Activated naive CD8-positive, alpha-beta T cell treated with anti-CD3 and anti-CD28 coated beads for 36 hours (primary cell): ENCODE results near the gene PCBP1. TPM values are rescaled to one million over a fixed set of nuclear protein-coding genes. Genes with fewer than 3 reads are reported as not detected.
"Not testable (repeated sequence)": the region's sequence is repeated elsewhere in the genome, so short reads cannot be mapped to it uniquely, and the experiment has no call there.

ENCODE experiments used
- DNase-seq: peaks from one replicate; pipeline ENCODE4 v3.0.0; 2021
- H3K27ac Mint-ChIP-seq: one replicate; pipeline ENCODE4 v1.8.0; 2022; ENCODE audit warnings: mild to moderate bottlenecking, moderate library complexity, mixed read lengths
- H3K27me3 Mint-ChIP-seq: one replicate; pipeline ENCODE4 v1.8.0; 2022; ENCODE audit warnings: mild to moderate bottlenecking, mixed read lengths
- H3K36me3 Mint-ChIP-seq: one replicate; pipeline ENCODE4 v1.8.0; 2021; ENCODE audit warnings: mild to moderate bottlenecking, mixed read lengths
- H3K4me1 Mint-ChIP-seq: one replicate; pipeline ENCODE4 v1.8.0; 2021; ENCODE audit warnings: mixed read lengths
- H3K4me3 Mint-ChIP-seq: one replicate; pipeline ENCODE4 v1.8.0; 2022; ENCODE audit warnings: mild to moderate bottlenecking, moderate library complexity, mixed read lengths
- H3K9me3 Mint-ChIP-seq: one replicate; pipeline ENCODE4 v1.8.0; 2022; ENCODE audit warnings: mixed read lengths
- total RNA-seq, 2 experiments: library from RNA; stranded (reverse); gene quantifications; one replicate each; pipeline ENCODE4 v1.2.3, GENCODE V29; 2021

The PCBP1 gene
- total RNA-seq, 2 experiments from 2014 or later: 449 to 455 TPM

DNA sequence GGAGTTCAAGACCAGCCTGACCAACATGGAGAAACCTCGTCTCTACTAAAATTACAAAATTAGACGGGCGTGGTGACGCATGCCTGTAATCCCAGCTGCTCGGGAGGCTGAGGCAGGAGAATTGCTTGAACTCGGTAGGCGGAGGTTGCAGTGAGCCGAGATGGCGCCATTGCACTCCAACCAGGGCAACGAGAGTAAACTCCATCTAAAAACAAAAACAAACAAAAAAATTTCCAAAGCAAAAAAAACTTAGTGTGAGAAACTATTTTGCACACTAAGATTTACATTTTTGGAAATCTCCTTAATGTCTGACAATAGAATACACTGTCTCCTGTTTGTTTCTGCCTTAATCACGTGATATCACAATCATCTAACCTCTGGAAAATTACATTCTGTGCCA is 14.4 kb downstream of the PCBP1 start:
- not testable (repeated sequence) for H3K9me3 Mint-ChIP-seq, DNase-seq, H3K27me3 Mint-ChIP-seq, H3K4me3 Mint-ChIP-seq, H3K36me3 Mint-ChIP-seq
- peaks cover 38% of the 10 kb centered on the region for H3K4me1 Mint-ChIP-seq
- peak overlapping the region; percentile 56 for H3K27ac Mint-ChIP-seq

- DNase-seq, H3K9me3 Mint-ChIP-seq, H3K27me3 Mint-ChIP-seq, H3K36me3 Mint-ChIP-seq, H3K4me3 Mint-ChIP-seq: not testable (repeated sequence)
- Mint-ChIP-seq H3K4me1 (peaks cover 43% of the 10 kb centered on the region), H3K27ac (peak overlapping the region; percentile 60)
These were observed 15.1 kb downstream of the PCBP1 start for GRCh38 chr2:70102323-70102905.

- H3K27ac Mint-ChIP-seq: peak overlapping the region; percentile 97
- peaks cover 48% of the 10 kb centered on the region for H3K4me1 Mint-ChIP-seq
- peaks cover 3% of the 10 kb centered on the region for H3K36me3 Mint-ChIP-seq
- no peaks in the 10 kb centered on the region for H3K9me3 Mint-ChIP-seq
- DNase-seq: peak; percentile 47
- H3K27me3 Mint-ChIP-seq: no peaks in the 10 kb centered on the region
- peak overlapping the region; percentile 78 for H3K4me3 Mint-ChIP-seq
These were observed 16.3 kb downstream of the PCBP1 start for GRCh38 chr2:70103531-70104061.

DNA sequence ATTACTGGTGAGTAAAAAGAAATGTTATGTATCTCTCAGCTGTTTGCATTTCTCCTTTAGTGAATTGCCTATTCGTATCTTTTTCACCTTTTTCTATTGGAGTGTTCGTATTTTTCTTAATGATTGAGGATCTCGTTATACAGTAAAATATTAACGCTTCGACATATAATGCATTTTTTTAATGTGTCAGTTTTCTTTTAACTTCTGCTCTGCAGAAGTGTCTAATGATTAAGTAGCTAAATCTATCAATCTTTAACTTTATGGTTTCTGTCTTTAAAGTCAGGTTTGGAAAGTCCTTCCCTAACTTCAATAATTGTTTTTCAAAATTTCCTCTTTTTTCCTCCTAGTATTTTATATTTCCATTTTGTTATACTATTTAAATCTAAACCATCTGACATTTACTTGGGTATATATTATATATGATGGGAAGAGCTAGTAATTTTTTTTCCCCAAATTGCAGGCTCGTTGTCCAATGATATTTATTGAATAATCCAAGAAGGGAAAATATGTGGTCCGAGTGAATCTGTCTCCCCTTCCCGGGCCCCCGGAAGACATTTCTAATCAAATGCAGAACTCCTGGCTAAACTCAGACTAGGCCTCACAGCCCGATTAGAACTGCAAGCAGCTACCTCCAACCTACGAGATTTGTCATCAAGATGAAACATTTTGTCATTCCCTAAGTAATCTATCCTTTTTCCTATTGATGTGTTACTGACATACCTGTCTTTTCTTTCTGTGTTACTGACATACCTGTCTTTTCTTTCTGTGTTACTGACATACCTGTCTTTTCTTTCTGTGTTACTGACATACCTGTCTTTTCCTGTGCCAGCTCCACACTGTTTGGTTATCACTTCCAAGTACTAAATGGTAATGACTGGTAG is 17.2 kb downstream of the PCBP1 start:
- Mint-ChIP-seq H3K36me3 (peaks cover 3% of the 10 kb centered on the region), H3K4me1 (peaks cover 48% of the 10 kb centered on the region), H3K27me3 (no peaks in the 10 kb centered on the region), H3K27ac (peak overlapping the region; percentile 97), H3K9me3 (no peaks in the 10 kb centered on the region), H3K4me3 (peak overlapping the region; percentile 78)
- peak; percentile 59 for DNase-seq

DNA sequence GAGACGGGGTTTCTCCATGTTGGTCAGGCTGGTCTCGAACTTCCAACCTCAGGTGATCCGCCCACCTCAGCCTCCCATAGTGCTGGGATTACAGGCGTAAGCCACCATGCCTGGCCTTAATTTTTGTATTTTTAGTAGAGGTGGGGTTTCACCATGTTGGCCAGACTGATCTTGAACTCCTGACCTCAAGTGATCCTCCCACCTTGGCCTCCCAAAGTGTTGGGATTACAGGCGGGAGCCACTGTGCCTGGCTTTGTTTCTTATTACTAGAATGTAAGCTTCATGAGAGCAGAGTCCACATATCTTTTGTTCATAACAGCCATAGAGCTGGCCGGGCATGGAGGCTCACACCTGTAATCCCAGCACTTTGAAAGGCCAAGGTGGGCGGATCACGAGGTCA is 18.9 kb downstream of the PCBP1 start:
- DNase-seq, H3K36me3 Mint-ChIP-seq, H3K27me3 Mint-ChIP-seq, H3K9me3 Mint-ChIP-seq, H3K4me3 Mint-ChIP-seq: not testable (repeated sequence)
- Mint-ChIP-seq H3K27ac (peak overlapping the region; percentile 42), H3K4me1 (peaks cover 54% of the 10 kb centered on the region)

DNA sequence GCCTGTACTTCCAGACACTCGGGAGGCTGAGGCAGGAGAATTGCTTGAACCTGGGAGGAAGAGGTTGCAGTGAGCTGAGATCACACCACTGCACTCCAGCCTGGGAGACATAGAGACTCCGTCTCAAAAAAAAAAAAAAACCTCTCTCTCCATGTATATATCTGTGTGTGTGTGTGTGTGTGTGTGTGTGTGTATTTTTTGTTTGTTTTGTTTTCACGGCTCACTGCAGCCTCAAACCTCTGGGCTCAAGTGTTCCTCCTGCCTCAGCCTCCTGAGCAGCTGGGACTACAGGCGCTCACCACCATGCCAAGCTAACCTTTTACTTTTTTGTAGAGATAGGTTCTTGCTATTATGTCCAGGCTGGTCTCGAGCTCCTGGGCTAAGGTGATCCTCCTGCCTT is 23.1 kb downstream of the PCBP1 start:
- H3K4me3 Mint-ChIP-seq, H3K36me3 Mint-ChIP-seq: not testable (repeated sequence)

DNA sequence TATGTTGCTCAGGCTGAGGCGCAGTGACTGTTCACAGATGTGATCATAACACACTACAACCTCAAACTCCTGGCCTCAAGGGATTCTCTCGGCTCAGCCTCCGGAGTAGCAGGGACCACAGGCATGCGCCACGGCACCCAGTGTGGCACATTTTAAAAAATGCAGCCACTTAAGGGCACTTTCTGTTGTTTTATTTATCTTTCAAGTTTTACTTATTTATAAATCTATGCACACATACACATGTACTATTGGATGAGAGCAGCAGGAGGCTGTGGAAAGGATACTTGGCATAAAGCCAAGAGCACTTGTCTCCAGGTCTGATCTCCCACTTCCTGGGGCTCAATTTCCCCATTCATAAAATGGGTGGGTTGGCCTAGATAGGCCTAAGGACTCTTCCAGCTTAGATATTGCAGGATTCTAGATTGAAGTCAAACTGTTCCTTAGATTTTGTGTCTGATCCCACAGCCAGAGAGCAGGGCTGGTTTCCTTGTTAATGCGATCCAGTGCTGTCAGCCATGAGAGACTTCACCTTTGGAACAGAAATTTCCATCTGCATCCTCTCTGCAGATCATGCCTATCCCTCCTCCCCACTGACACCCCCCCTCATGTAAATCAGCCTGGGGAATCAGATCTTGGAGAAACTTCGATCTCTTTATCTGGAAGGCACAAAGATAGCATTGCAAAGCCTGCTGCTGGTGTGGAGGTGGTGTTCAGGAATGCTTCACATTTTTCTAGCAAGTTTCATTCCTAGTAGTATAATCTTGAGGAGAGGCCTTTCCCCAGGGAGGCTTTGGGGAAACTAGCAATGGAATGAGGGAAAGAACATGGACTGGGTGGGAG is 24.7 kb downstream of the PCBP1 start:
- DNase-seq: no peak
- no peak overlapping the region for H3K27ac Mint-ChIP-seq

More for the DNA sequence above, 23.1 kb downstream of the PCBP1 start:
- Mint-ChIP-seq H3K27ac (peak overlapping the region; percentile 96), H3K4me1 (peaks cover 46% of the 10 kb centered on the region)
- DNase-seq, H3K9me3 Mint-ChIP-seq, H3K27me3 Mint-ChIP-seq: not testable (repeated sequence)

GRCh38 chr2:70113359-70114070 is 26.2 kb downstream of the PCBP1 start:
- Mint-ChIP-seq H3K4me1 (peaks cover 55% of the 10 kb centered on the region), H3K27ac (no peak overlapping the region), H3K9me3 (no peaks in the 10 kb centered on the region), H3K36me3 (no peaks in the 10 kb centered on the region), H3K27me3 (no peaks in the 10 kb centered on the region), H3K4me3 (no peak overlapping the region)
- DNase-seq: no peak

More for the DNA sequence above, 24.7 kb downstream of the PCBP1 start:
- H3K36me3 Mint-ChIP-seq: no peaks in the 10 kb centered on the region
- H3K9me3 Mint-ChIP-seq: no peaks in the 10 kb centered on the region
- H3K27me3 Mint-ChIP-seq: no peaks in the 10 kb centered on the region
- H3K4me3 Mint-ChIP-seq: no peak overlapping the region
- H3K4me1 Mint-ChIP-seq: peaks cover 58% of the 10 kb centered on the region

- peak overlapping the region; percentile 56 for H3K27ac Mint-ChIP-seq
- H3K9me3 Mint-ChIP-seq: no peaks in the 10 kb centered on the region
- no peak for DNase-seq
- H3K4me3 Mint-ChIP-seq: no peak overlapping the region
- H3K27me3 Mint-ChIP-seq: no peaks in the 10 kb centered on the region
- H3K36me3 Mint-ChIP-seq: no peaks in the 10 kb centered on the region
- peaks cover 53% of the 10 kb centered on the region for H3K4me1 Mint-ChIP-seq
These were observed 28.6 kb downstream of the PCBP1 start for GRCh38 chr2:70115646-70116442.

- H3K4me1 Mint-ChIP-seq: peaks cover 56% of the 10 kb centered on the region
- H3K9me3 Mint-ChIP-seq: no peaks in the 10 kb centered on the region
- H3K27me3 Mint-ChIP-seq: no peaks in the 10 kb centered on the region
- H3K27ac Mint-ChIP-seq: no peak overlapping the region
- no peaks in the 10 kb centered on the region for H3K36me3 Mint-ChIP-seq
- DNase-seq: no peak
- no peak overlapping the region for H3K4me3 Mint-ChIP-seq
These were observed 29.8 kb downstream of the PCBP1 start for GRCh38 chr2:70116936-70117552.

- no peaks in the 10 kb centered on the region for H3K9me3 Mint-ChIP-seq
- no peak overlapping the region for H3K4me3 Mint-ChIP-seq
- peaks cover 4% of the 10 kb centered on the region for H3K36me3 Mint-ChIP-seq
- H3K4me1 Mint-ChIP-seq: peaks cover 67% of the 10 kb centered on the region
- H3K27me3 Mint-ChIP-seq: no peaks in the 10 kb centered on the region
- H3K27ac Mint-ChIP-seq: peak overlapping the region; percentile 7
- no peak for DNase-seq
These were observed 31.6 kb downstream of the PCBP1 start for GRCh38 chr2:70118798-70119454.

DNA sequence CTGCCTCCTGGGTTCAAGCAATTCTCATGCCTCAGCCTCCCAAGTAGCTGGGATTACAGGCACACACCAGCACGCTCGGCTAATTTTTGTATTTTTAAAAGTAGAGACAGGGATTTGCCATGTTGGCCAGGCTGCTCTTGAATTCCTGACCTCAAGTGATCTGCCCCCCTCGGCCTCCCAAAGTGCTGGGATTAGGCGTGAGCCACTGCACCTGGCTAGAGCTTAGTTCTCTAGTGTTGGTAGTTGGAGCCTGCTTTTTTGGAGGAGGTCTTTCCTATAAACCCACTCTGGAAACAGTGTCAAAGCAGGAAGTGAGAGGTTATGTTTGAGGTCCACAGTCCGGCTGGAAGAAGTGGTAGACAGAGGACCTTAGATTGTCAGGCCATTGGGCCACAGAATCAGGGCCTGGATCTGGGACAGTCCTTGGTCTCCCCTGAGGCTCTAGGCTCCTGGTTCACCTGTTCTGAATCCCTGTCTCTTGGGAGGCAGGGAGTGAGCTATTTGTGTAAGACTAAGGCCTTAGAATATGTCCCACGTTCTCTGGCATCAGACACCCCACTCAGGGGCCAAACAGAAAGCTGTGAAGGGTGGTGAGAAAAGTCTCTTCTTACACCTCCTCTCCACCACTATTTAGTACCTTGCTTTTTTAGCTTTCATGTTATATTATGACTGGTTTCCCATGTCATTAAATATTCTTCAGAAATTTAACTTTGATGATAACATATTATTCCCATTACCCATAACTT is 34.5 kb downstream of the PCBP1 start:
- Mint-ChIP-seq H3K36me3 (peaks cover 14% of the 10 kb centered on the region), H3K9me3 (no peaks in the 10 kb centered on the region), H3K4me1 (peaks cover 70% of the 10 kb centered on the region), H3K27me3 (no peaks in the 10 kb centered on the region), H3K4me3 (no peak overlapping the region), H3K27ac (peak overlapping the region; percentile 67)
- DNase-seq: no peak
